ENCODE data around the gene STRA8.
"Not testable (repeated sequence)": the region's sequence is repeated elsewhere in the genome, so short reads cannot be mapped to it uniquely, and the experiment has no call there.

STRA8 gene

DNA sequence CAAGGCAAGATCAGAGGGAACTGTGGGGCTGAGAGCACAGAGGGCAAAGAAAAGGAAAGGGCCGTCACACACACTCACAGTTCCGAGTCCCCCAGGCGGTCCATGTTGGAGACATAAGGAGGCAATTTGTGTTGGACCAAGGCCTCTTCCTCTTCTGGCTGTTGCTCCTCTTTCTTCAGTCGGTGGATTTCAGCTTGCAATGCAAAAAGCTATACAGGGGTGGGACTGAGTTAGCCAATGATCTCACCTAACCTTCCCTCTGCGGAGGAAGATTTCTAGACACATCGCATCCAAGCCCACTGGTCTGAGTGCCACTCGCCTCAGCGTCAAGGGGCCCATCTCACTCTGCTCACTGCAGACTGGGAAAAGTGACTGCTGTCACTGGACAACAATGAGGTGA is 27.8 kb upstream of the STRA8 start:
- DNase-seq = no peak

DNA sequence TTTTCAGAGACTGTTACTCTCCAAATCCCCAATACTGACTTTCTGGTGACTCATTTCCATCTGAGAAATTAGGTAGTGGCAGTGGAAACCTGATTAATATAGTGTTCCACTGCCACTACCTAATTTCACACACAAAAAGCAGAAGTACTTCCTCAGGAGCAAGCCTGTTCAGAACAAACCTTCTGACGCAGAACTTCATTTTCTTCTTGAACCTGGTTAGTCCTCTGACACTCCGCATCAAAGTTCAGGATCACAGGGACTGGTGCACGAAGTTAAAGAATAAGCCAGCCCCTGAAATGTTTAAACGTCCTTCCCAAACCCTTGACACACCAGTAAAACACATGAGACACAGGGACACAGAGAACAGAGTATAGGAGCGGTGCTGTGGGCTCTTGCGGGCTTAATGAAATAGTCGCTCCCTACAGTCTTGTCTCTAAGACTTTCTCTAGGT is 26.7 kb upstream of the STRA8 start:
- no peak for DNase-seq

DNA sequence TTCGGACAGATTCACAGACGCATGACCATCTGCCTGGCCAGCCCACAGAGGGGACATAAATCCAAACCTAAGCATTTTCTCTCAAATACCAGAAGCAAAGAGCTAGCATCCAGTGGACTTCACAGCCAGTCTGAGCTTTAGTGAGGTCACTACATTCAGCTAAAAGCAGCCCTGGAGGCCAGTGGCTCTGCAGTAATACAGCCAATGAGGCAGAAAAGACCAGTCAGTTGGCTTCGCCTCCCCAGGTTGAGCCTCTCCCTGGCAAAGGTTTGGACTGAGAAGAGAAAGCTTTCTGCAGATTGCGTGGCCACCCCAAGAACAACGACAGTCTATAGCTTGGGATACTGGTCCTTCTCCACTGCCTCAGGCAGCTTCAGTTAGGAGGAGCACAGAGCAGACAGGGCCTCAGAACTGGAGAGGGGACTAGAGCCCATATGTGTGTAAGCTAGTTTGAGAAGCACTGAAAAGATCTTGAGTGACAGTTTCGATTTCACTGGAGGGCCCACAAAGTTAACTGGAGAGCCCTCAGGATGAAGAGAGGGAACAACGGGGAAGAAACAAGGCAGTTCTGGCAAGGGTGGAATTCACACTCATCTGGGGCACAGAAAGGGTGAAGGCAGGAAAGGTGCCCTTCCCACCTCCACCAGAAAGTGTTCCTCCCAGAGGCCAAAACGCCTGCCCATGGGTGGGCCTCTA is 26.1 kb upstream of the STRA8 start:
- no peak for DNase-seq

DNA sequence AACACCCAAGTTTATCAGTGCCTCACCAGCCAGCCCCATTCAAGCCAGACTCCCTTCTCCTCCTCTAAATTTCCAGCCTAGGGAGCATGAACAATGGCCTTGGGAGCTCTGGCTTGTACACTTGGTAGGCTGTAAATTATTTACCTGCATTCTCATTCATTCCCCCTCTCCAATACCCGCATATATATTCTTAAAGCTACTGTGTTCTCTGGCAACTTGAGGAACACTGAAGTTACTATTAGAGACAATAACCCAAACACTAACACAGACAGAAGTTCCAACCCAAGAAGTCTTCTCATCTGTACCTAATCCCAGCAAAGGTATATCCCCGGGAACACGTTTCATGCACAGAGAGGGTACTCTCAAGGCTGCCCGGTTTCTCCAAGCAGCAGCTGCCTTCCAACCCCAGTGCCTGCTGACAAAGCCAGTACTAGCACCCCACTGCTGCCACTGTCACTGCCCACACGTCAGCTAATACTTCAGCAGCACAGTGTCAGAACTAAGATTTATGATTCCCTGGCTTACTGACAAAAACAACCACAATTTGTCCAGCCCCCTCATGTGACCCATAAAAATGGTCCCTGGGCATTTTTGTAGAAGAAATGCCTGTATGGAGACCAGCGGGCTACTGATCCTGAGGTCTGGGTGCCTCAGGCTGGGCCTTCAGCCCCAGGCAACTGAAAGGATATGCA is 25.4 kb upstream of the STRA8 start:
- DNase-seq = no peak

DNA sequence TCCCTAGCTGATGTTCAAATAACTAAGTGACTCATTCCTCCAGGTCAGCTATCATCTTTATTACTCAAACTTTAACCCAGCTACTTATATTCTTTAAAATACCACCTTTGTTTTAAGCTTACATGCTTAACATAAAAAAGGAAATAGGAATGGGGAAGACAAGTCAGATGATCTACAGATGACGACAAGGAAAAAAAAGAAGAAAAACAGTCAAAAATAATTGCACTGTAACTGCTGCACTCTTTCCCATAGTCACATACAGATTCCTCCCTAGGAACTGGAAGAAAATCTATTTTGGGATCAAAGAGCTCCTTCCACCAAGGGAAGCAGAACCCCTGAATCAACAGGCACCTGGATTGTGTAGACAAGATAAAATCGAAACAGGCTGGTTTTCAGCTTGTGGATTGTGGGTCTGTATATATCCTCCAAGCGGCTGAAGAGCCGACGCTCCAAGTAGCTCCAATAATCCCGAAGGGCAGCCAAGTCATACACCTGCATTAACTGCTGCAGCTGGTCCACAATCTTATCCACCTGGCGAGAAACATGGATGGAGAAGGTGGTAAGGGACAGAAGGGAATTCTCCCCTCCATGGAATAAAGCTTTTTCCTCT is 24.3 kb upstream of the STRA8 start:
- no peak for DNase-seq

DNA sequence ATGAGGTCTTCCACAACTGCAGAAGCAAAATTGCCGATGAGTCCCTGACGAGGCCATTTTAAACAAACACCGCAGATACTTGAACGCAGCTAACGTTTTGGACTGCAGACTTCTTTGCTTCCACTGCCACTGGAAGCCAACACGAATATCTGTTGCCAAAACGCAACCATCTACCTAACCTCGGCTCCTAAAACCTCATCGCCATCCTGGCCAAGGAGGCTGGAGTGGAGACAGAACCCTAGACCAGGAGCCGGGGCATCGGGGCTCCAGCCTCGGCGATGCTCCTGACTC is 22.8 kb upstream of the STRA8 start:
- no peak for DNase-seq

DNA sequence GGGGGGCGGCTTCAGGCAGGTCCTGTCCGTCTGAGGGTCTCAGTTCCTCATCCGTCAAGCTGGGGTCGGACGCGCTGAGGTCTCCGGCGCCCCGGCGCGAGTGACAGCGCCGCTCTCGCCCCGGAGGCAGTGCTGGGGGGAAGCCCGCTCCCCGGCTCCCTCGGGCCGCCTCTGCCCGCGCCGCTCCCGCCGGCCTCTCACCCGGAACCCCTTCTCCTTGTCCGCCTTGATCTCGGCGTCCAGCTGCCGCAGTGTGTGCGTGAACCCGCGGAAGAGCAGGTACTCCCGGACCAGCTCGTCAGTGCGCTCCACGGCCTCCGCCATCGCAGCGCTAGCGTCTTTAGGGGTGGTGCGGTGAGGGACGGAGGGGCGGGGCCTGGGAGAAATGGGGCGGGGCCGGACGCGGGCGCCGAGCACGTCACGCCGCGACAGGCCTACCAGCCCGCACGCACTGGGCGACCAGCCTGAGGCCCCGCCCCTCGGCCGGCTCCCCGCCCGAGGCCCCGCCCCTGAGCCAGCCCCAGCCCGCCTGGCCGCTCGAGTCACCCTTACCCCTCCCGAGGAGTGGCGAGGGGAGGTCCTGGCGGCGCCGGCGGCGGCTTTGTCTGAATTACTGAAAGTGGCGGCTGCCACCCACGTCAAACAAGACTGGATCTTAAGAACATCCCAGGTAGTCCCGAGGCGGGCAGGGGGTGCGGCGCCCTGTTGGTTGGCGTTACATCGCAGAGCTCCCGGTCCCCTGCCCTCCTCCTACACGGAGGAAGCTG is 22.3 kb upstream of the STRA8 start, which contains the start of gene WDR91:
Gene WDR91, minus strand, starts transcription at position 348 of the 767 bp plus-strand sequence. Its CDS starts 24 bp downstream, at position 324.
- DNase-seq = peak; percentile 91

DNA sequence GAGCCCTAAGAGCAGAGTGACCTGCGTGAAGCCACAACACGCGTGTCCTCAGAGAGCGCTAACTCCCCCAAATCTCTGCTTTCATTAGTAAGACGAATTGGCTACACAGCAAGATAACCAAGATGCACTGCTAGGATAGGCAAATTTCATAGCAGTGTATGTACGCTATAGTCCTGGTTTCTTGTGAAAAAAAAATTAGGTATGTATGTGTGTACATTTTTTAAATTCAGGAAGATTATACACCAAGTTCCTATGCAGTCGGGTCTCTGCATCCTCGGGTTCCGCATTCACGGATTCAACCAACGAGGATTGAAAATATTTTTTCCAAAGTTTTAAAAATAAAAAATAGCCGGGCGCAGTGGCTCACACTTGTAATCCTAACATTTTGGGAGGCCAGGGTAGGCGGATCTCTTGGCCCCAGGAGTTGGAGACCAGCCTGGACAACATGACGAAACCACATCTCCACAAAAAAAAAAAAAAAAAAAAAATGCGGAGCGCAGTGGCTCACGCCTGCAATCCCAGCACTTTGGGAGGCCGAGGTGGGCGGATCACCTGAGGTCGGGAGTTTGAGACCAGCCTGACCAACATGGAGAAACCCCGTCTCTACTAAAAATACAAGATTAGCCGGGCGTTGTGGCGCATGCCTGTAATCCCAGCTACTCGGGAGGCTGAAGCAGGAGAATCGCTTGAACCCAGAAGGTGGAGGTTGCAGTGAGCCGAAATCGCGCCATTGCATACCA is 21.5 kb upstream of the STRA8 start:
- DNase-seq = peak; percentile 10

DNA sequence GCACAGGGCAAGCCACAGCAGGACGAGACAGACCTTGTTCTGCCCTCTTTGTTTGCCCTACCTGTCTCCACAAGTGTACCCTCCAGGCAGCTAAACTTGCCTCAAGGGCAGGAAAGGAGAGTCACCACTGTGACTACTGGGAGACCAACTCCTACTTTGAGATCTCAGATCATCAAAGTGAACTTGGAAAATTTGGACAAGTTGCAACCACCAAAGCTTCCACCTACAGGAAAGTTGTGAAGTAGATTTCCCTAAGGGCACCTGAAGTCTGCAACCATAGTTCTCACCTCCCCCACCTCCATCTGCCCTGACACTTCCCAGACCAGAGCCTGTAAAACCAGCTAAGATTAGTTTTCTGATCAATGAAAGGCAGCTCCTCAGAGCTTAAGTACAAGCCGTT is 19.8 kb upstream of the STRA8 start:
- DNase-seq = no peak

DNA sequence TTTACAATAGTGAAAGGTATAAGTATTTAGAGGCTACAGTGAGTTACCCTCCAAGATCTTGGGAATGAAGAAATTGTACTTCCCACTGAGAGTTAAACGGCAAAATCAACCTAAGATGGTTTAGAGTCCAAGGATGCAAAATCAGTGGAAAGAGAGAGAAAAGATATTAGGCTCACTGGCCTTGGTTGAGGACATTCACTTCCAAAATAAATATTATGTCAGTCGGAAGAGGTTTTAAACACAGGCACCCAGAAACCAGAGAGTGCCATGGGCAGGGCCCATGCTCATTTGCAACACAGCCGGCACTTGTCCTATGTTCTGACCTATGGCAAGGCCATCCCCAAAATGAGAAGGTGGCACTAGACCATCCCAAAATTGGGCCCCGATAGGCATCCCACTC is 18.5 kb upstream of the STRA8 start:
- no peak for DNase-seq

DNA sequence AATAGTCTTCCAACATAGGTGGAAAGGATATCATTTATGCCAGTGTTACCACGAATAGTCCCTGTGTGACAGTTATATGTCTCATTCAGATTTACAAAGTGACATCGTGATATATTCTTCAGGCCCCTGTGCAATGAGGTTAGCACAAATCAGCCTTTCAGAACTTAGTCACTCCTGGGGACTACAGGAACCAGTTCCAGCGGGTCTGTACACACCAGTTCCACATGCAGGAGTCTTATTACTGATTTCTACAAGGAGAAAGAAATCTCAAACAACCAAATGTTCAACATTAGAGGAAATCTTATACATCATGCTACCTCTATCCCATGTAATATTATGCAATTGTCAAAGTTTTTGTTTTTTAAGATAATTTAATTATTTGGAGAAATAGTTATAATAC is 17.9 kb upstream of the STRA8 start:
- no peak for DNase-seq

DNA sequence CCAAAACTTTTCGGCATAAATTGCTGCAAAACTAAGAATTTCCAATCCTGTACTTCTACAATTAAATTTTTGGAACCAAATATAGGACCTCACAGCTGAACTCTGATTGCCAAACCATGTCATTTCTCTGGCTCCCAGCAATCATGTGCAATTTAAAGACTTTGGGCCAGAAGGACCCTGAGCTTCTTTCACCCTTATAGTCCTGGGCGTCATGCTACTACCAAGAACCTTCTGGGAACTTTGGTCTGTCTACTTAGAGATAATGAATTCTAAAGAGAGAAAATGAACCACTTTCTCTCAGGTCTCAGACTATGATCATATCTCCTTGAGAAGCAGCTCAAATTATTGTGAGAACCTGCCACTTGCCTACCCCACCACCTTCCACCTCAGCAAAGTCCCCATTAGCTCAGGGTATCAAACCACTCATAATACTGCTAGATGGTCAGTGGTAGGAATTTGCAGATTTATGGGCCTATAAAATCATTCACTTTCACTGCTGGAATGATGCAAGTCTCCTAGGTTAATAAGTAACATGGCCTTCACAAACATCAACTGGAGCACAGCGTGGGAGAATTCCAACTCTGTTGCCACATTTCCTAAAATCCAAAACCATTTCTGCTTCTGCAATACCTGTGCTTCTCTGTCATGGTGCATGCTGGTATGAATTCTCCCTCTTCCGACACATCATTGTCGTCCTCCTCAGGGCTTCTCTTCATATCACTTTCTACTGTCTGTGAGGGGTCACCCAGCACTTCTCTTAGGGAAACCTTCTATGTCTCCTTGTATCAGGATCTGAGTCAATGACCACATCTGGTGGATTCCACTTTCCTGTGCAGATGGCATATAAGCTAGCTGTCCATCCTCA is 15.8 kb upstream of the STRA8 start:
- DNase-seq = no peak

DNA sequence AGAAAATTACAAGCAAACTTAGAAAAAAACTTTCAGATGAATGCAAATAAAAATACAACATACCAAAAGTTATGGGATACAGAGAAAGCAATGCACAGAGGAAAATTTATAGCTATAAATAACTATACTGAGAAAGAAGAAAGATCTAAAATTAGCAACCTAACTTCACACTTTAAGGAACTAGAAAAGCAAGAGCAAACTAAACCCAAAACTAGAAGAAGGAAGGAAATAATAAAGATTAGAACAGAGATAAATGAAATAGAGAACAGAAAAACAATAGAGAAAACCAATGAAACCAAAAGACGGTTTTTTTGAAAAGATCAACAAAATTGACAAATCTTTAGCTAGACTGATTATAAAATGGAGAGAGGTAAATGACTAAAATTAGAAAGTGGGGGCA is 9.6 kb upstream of the STRA8 start:
- DNase-seq = no peak

DNA sequence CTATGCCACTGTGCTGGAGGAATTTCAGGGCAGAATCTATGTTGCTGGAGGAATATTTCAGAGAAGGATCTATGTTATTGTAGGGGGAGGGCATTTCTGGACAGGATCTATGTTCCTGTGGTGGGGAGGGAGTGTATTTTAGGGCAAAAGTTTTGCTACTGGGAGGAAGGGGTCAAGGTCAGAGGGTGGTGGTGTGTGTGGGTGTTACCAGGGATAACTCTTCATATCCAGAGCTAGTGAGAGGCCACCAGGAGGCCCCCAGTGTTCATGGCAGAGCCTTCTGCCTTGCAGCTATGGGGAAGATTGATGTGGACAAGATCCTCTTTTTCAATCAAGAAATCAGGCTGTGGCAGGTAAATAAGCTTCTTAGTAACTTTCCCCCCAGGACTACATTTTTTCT is 2.0 kb upstream of the STRA8 start:
- no peak for DNase-seq

DNA sequence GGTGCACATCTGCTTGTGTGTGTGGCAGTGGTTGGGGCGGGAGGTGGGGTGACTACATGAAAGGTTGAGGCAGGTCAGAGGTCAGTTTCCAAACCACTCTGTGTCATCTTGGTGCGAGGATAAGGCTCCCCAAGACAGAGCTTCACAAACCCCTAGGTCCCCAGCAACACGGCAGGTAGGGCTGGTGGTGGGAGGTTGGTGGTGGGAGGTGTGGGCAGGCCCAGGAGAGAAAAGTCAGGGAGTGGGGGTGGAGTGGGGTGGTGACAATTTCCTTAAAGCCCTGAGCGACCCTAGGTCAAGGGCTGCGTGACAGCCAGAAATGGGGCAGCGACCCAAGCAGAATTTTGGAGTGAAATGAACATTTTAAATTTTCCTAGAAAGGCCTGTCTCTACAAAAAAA is 1.6 kb upstream of the STRA8 start:
- no peak for DNase-seq

DNA sequence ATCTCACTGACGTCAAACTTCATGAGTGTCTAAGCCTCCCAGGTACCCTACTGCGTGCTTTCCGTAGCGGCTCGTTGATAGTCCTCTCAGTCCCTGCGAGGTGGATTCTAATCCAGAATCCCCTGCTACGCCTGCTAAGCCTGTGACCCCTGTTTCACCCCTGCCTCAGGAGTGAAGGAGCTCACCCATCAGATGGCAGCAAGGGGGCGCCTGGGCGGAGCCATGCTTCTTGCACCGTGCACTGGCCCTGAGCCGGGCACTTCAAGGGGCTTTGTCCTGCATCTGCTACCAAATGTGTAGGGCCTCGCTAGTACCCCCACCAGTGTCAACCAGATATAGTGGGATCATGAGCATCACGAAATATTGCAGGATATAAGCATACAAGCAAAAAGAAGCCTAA is 918 bp upstream of the STRA8 start:
- DNase-seq = no peak

DNA sequence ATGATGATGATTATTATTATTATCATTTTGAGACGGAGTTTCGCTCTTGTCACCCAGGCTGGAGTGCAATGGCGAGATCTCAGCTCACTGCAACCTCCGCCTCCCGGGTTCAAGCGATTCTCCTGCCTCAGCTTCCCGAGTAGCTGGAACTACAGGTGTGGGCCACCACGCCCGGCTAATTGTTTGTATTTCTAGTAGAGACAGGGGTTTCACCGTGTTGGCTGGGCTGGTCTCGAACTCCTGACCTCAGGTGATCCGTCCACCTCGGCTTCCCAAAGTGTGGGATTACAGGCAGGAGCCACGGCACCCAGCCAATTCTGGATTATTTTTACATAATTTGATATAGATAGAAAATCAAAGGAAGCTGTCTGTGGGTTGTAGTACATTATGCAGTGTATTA is 457 bp downstream of the STRA8 start:
- DNase-seq = not testable (repeated sequence)

DNA sequence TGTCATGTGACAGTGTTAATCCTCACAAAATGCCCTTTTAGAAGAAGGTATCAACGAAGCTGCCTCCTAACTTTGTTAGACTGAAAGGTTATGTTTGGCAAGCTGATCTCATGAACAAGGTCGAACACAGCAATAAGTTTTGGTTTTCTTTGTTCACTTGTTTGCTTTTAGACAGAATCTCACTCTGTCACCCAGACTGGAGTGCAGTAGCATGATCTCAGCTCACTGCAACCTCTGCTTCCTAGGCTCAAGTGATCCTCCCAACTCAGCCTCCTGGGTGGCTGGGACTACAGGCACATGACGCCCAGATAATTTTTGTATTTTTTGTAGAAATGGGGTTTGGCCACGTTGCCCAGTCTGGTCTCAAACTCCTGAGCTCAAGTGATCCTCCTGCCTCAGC is 1.1 kb downstream of the STRA8 start:
- no peak for DNase-seq

DNA sequence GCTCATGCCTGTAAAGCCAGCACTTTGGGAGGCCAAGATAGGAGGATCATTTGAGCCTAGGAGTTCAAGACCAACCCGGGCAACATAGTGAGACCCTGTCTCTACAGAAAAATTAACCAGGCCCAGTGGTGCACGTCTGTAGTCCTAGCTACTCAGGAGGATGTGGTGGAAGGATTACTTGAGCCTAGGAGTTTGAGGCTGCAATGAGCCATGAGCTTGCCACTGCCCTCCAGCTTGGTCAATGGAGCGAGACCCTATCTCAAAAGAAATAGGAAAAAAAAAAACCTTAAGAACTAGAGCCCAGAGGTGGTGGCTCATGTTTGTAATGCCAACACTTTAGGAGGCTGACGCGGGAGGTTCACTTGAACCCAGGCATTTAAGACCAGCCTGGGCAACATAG is 2.2 kb downstream of the STRA8 start:
- no peak for DNase-seq

DNA sequence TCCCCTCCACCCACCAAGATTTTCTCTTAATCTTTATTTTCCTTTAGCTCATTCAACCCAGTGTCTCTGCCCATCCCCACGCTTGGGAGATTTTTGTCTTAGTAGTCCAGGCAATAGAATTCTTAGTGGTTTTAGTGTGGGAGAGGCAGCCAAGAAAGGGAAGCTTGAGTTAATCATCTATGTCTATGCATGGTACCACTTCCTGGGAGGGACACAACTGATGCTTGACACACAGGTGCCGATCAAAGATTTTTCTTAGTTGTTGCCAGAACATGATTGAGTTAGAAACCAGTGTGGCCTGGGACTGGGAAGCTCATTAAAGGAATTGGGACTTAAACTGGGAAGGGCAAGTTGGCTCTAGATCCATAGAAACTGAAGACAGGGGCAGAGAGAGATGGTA is 3.1 kb downstream of the STRA8 start:
- no peak for DNase-seq

DNA sequence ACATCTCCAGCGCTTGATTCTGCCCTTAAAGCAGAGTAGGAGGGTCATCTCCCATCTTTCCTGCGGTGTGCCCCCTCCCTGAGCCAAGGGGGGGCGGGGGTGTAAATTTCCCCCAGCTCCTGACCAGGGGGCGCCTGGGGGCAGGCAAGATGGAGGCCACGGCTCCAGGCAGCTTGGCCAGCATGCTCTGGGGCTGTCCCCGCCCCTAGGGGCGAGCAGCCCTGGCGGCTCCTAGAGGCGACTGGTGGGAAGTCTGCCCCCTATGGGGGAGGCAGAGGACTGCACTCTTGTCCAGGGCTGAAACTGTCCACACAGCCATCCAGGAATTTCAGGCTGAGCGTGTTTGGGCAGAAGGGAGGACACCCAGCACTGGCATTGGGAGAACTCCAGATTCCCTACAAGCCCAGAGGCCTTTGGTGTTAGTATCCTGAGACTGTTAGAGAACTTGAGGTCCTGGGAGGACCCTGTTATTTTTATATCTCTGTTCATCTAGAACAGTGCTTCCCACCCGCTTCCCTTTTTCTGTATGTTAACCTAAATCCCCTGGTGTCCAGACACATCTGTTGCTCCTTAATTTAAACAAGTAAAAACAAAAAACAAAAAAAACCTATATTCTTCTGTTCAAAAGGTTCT is 4.6 kb downstream of the STRA8 start:
- DNase-seq = no peak

Data from fibroblast of skin of abdomen (primary cell).